GM12878 (cell line): Measurements from ENCODE around the gene PIGV. TPM values are rescaled to one million over a fixed set of nuclear protein-coding genes. Genes with fewer than 3 reads are reported as not detected.

Source experiments
- BHLHE40 ChIP-seq, 2 experiments: fragments of 450-650 bp in 1 of 2; IDR thresholded peaks; 2 replicates each; pipeline ENCODE4 v1.6.1; 2011 to 2017; ENCODE audit warnings: low read depth in 2 of 2, borderline replicate concordance in 1 of 2, improper control_type of control experiment in 1 of 2, low read length in 1 of 2, mild to moderate bottlenecking in 1 of 2
- IKZF2 ChIP-seq, 2 experiments: fragments of 450-650 bp; IDR thresholded peaks; 2 replicates each; pipeline ENCODE4 v1.6.1; 2017; ENCODE audit warnings: mild to moderate bottlenecking in 2 of 2, moderate library complexity in 2 of 2
- MTA2 ChIP-seq: fragments of 450-650 bp; IDR thresholded peaks from 2 replicates; pipeline ENCODE4 v1.6.1; 2016; ENCODE audit warnings: low read depth, mild to moderate bottlenecking, moderate library complexity
- NR2C1 ChIP-seq: fragments of 450-650 bp; IDR thresholded peaks from 2 replicates; pipeline ENCODE4 v1.6.1; 2017; ENCODE audit warnings: antibody characterized with exemption, mild to moderate bottlenecking, moderate library complexity
- POLR2A ChIP-seq: IDR thresholded peaks from 2 replicates; pipeline ENCODE4 v1.6.1; 2011; ENCODE audit warnings: low read depth, mild to moderate bottlenecking, low read length
- polyA plus RNA-seq, 11 experiments: library from polyadenylated mRNA; depleted of rRNA in 4 of 11; unstranded in 6 of 11; stranded (reverse) in 5 of 11; fragments of >200 nt; fragmentation: Nextera tagmentation in 4 of 11; fragmentation: Illumina TruSeq in 1 of 11; extraction: Ambion mirVana in 4 of 11; extraction: Trizol in 1 of 11; gene quantifications; 1 replicate in 1 of 11; 2 replicates in 10 of 11; pipeline versions ENCODE4 v1.2.1 to v1.2.3, GENCODE V29; 2011 to 2016; ENCODE audit warnings: inconsistent platforms in 2 of 11, missing spikeins in 2 of 11, low read depth in 1 of 11
- total RNA-seq, 4 experiments: library from RNA; depleted of rRNA in 3 of 4; stranded (reverse); fragments of >200 nt in 3 of 4; fragmentation: Illumina TruSeq in 1 of 4; extraction: Trizol in 1 of 4; gene quantifications; 2 replicates each; pipeline versions ENCODE4 v1.2.1 to v1.2.3, GENCODE V29; 2013 to 2021
- TF ChIP-seq, protein P1 (sequence below): fragments of 150-350 bp; IDR thresholded peaks from 2 replicates; pipeline ENCODE4 v1.6.1; 2016; ENCODE audit warnings: low read depth, low read length
- TF ChIP-seq, protein P2 (sequence below): IDR thresholded peaks from 2 replicates; pipeline ENCODE4 v1.6.1; 2012; ENCODE audit warnings: improper control_type of control experiment, low read depth, low read length; ENCODE audit not compliant: insufficient replicate concordance
- TF ChIP-seq, protein P3 (sequence below): fragments of 450-650 bp; IDR thresholded peaks from 2 replicates; pipeline ENCODE4 v1.6.1; 2016; ENCODE audit warnings: mild to moderate bottlenecking, moderate library complexity, borderline replicate concordance

The PIGV gene
- total and polyA plus RNA-seq, 10 of the 15 experiments (the other 5 are each of a cell fraction or from before 2014, with no cell fraction given) = 8.8 to 18.1 (median 11.9) TPM

DNA sequence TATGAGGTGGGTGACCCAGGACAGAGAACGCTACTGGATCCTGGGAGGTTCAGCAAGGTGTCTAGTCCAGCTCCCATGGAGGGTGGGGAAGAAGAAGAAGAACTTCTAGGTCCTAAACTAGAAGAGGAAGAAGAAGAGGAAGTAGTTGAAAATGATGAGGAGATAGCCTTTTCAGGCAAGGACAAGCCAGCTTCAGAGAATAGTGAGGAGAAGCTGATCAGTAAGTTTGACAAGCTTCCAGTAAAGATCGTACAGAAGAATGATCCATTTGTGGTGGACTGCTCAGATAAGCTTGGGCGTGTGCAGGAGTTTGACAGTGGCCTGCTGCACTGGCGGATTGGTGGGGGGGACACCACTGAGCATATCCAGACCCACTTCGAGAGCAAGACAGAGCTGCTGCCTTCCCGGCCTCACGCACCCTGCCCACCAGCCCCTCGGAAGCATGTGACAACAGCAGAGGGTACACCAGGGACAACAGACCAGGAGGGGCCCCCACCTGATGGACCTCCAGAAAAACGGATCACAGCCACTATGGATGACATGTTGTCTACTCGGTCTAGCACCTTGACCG is 8.6 kb upstream of the PIGV start (continued):
- TF ChIP-seq, protein P1, sequence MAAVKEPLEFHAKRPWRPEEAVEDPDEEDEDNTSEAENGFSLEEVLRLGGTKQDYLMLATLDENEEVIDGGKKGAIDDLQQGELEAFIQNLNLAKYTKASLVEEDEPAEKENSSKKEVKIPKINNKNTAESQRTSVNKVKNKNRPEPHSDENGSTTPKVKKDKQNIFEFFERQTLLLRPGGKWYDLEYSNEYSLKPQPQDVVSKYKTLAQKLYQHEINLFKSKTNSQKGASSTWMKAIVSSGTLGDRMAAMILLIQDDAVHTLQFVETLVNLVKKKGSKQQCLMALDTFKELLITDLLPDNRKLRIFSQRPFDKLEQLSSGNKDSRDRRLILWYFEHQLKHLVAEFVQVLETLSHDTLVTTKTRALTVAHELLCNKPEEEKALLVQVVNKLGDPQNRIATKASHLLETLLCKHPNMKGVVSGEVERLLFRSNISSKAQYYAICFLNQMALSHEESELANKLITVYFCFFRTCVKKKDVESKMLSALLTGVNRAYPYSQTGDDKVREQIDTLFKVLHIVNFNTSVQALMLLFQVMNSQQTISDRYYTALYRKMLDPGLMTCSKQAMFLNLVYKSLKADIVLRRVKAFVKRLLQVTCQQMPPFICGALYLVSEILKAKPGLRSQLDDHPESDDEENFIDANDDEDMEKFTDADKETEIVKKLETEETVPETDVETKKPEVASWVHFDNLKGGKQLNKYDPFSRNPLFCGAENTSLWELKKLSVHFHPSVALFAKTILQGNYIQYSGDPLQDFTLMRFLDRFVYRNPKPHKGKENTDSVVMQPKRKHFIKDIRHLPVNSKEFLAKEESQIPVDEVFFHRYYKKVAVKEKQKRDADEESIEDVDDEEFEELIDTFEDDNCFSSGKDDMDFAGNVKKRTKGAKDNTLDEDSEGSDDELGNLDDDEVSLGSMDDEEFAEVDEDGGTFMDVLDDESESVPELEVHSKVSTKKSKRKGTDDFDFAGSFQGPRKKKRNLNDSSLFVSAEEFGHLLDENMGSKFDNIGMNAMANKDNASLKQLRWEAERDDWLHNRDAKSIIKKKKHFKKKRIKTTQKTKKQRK = no peak
- TF ChIP-seq MTA2 = no peak
- TF ChIP-seq IKZF2 (IDR thresholded peaks at IDR 0.05) = no peak
- no peak for TF ChIP-seq BHLHE40 (IDR thresholded peaks at IDR 0.05; ENCODE audit: borderline replicate concordance in 1 of 2, low read depth in 2 of 2, low read length in 1 of 2)
- no peak for TF ChIP-seq POLR2A
- TF ChIP-seq, protein P2, sequence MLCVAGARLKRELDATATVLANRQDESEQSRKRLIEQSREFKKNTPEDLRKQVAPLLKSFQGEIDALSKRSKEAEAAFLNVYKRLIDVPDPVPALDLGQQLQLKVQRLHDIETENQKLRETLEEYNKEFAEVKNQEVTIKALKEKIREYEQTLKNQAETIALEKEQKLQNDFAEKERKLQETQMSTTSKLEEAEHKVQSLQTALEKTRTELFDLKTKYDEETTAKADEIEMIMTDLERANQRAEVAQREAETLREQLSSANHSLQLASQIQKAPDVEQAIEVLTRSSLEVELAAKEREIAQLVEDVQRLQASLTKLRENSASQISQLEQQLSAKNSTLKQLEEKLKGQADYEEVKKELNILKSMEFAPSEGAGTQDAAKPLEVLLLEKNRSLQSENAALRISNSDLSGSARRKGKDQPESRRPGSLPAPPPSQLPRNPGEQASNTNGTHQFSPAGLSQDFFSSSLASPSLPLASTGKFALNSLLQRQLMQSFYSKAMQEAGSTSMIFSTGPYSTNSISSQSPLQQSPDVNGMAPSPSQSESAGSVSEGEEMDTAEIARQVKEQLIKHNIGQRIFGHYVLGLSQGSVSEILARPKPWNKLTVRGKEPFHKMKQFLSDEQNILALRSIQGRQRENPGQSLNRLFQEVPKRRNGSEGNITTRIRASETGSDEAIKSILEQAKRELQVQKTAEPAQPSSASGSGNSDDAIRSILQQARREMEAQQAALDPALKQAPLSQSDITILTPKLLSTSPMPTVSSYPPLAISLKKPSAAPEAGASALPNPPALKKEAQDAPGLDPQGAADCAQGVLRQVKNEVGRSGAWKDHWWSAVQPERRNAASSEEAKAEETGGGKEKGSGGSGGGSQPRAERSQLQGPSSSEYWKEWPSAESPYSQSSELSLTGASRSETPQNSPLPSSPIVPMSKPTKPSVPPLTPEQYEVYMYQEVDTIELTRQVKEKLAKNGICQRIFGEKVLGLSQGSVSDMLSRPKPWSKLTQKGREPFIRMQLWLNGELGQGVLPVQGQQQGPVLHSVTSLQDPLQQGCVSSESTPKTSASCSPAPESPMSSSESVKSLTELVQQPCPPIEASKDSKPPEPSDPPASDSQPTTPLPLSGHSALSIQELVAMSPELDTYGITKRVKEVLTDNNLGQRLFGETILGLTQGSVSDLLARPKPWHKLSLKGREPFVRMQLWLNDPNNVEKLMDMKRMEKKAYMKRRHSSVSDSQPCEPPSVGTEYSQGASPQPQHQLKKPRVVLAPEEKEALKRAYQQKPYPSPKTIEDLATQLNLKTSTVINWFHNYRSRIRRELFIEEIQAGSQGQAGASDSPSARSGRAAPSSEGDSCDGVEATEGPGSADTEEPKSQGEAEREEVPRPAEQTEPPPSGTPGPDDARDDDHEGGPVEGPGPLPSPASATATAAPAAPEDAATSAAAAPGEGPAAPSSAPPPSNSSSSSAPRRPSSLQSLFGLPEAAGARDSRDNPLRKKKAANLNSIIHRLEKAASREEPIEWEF = no peak
- TF ChIP-seq NR2C1 = no peak
- TF ChIP-seq, protein P3, sequence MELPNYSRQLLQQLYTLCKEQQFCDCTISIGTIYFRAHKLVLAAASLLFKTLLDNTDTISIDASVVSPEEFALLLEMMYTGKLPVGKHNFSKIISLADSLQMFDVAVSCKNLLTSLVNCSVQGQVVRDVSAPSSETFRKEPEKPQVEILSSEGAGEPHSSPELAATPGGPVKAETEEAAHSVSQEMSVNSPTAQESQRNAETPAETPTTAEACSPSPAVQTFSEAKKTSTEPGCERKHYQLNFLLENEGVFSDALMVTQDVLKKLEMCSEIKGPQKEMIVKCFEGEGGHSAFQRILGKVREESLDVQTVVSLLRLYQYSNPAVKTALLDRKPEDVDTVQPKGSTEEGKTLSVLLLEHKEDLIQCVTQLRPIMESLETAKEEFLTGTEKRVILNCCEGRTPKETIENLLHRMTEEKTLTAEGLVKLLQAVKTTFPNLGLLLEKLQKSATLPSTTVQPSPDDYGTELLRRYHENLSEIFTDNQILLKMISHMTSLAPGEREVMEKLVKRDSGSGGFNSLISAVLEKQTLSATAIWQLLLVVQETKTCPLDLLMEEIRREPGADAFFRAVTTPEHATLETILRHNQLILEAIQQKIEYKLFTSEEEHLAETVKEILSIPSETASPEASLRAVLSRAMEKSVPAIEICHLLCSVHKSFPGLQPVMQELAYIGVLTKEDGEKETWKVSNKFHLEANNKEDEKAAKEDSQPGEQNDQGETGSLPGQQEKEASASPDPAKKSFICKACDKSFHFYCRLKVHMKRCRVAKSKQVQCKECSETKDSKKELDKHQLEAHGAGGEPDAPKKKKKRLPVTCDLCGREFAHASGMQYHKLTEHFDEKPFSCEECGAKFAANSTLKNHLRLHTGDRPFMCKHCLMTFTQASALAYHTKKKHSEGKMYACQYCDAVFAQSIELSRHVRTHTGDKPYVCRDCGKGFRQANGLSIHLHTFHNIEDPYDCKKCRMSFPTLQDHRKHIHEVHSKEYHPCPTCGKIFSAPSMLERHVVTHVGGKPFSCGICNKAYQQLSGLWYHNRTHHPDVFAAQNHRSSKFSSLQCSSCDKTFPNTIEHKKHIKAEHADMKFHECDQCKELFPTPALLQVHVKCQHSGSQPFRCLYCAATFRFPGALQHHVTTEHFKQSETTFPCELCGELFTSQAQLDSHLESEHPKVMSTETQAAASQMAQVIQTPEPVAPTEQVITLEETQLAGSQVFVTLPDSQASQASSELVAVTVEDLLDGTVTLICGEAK = no peak
